Peyer's patch (tissue), 4 donors: ENCODE measurements around the gene GPC6. TPM values are rescaled to one million over a fixed set of nuclear protein-coding genes. Genes with fewer than 3 reads are reported as not detected.

Experiments
- DNase-seq, 3 donors: peaks; one replicate each; pipeline ENCODE4 v3.0.0-alpha.2; 2017 to 2019
- H3K27ac ChIP-seq, 4 donors: fragments of 200-600 bp; sonication (generic); one replicate each; pipeline ENCODE4 v1.5.1; 2016 to 2019
- H3K27me3 ChIP-seq, 2 donors: fragments of 200-600 bp; sonication (generic); one replicate each; pipeline ENCODE4 v1.5.1; 2019
- H3K36me3 ChIP-seq, 3 donors: fragments of 200-600 bp; sonication (generic); one replicate each; pipeline ENCODE4 v1.5.1; 2016 to 2019
- H3K4me1 ChIP-seq, 4 donors: fragments of 200-600 bp; sonication (generic); one replicate each; pipeline ENCODE4 v1.5.1; 2016 to 2019
- H3K4me3 ChIP-seq, 4 donors: fragments of 200-600 bp; sonication (generic); 1 replicate in 3 of 4; 2 replicates in 1 of 4; pipeline ENCODE4 v1.5.1; 2016 to 2019; ENCODE audit warnings: mild to moderate bottlenecking in 1 of 4
- H3K9me3 ChIP-seq, 4 donors: fragments of 200-600 bp; sonication (generic); one replicate each; pipeline ENCODE4 v1.5.1; 2016 to 2019; ENCODE audit warnings: mild to moderate bottlenecking in 1 of 4
- POLR2A ChIP-seq, 2 donors: fragments of 450-650 bp; IDR thresholded peaks; one replicate each; pipeline ENCODE4 v1.5.1; 2017; ENCODE audit warnings: antibody characterized with exemption in 2 of 2, mild to moderate bottlenecking in 2 of 2, moderate library complexity in 2 of 2
- total RNA-seq, 4 donors: library from RNA; depleted of rRNA; stranded (reverse); fragments of >200 nt; gene quantifications; one replicate each; pipeline ENCODE4 v1.1.0, GENCODE V29; 2016
- TF ChIP-seq, protein P1 (sequence below), 6 experiments: fragments of 450-650 bp in 4 of 6; fragments of 200-600 bp in 2 of 6; sonication (generic) in 1 of 6; IDR thresholded peaks; one replicate each; pipeline ENCODE4 v1.5.1; 2017 to 2019; ENCODE audit warnings: antibody characterized with exemption in 6 of 6, mild to moderate bottlenecking in 3 of 6, moderate library complexity in 1 of 6

Gene GPC6
- total RNA-seq, 4 donors from 2014 or later: 1.6 to 13.2 (median 2.6) TPM

DNA sequence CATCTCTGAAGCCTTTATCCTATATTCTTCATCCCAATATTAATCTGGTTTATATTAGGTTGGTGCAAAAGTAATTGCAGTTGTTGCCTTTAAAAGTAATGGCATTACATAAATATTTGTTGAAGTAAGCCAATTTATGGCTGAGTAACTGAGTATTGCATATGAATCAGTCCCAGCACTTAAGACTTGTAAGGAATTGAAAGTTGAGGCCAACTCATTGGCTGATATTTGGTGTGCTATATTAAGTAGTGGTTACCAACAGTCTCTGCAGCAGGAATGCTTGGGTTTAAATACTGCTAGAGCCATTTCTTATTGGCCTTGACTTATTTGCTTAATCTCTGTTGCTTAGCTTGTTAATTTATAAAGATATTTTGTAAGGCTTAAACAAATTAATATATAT lies 460.7 kb downstream of the GPC6 start:
- TF ChIP-seq, protein P1, sequence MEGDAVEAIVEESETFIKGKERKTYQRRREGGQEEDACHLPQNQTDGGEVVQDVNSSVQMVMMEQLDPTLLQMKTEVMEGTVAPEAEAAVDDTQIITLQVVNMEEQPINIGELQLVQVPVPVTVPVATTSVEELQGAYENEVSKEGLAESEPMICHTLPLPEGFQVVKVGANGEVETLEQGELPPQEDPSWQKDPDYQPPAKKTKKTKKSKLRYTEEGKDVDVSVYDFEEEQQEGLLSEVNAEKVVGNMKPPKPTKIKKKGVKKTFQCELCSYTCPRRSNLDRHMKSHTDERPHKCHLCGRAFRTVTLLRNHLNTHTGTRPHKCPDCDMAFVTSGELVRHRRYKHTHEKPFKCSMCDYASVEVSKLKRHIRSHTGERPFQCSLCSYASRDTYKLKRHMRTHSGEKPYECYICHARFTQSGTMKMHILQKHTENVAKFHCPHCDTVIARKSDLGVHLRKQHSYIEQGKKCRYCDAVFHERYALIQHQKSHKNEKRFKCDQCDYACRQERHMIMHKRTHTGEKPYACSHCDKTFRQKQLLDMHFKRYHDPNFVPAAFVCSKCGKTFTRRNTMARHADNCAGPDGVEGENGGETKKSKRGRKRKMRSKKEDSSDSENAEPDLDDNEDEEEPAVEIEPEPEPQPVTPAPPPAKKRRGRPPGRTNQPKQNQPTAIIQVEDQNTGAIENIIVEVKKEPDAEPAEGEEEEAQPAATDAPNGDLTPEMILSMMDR (IDR thresholded peaks at IDR 0.05): no peak
- TF ChIP-seq POLR2A (IDR thresholded peaks at IDR 0.05): no peak
- no peaks in the 10 kb centered on the region for H3K27me3 ChIP-seq
- no peak overlapping the region for H3K4me3 ChIP-seq
- H3K27ac ChIP-seq: no peak overlapping the region
- no peaks in the 10 kb centered on the region for H3K4me1 ChIP-seq
- no peaks in the 10 kb centered on the region for H3K36me3 ChIP-seq
- H3K9me3 ChIP-seq: no peaks in the 10 kb centered on the region
- no peak for DNase-seq

- Histone ChIP-seq H3K27ac (no peak overlapping the region), H3K4me3 (no peak overlapping the region), H3K36me3 (no peaks in the 10 kb centered on the region), H3K4me1 (no peaks in the 10 kb centered on the region), H3K27me3 (no peaks in the 10 kb centered on the region), H3K9me3 (no peaks in the 10 kb centered on the region)
- DNase-seq: no peak
- no peak for TF ChIP-seq POLR2A (IDR thresholded peaks at IDR 0.05)
- TF ChIP-seq, protein P1 (IDR thresholded peaks at IDR 0.05): no peak
These were observed 462.7 kb downstream of the GPC6 start for GRCh38 chr13:93689333-93689732.

DNA sequence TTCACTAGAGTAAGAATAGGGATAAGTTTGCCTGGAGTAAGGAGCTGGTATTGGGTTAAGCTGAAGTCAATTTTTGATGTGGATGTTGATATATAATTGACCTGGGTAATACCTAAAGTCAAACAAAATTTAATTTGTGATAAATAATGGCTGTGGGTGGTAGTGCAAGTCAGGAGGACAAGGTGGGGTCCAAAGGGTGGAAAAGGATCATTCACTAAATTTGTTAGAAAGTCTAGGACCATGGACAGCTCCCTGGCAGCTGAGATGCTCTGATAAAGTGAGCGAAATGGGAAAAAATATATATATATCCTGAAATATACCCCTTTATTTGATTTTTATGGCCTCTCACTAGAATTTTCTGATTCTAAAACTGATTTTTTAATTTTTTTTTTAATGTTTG lies 463.5 kb downstream of the GPC6 start:
- no peak for TF ChIP-seq POLR2A (IDR thresholded peaks at IDR 0.05)
- TF ChIP-seq, protein P1 (IDR thresholded peaks at IDR 0.05): no peak
- no peaks in the 10 kb centered on the region for H3K36me3 ChIP-seq
- no peaks in the 10 kb centered on the region for H3K27me3 ChIP-seq
- no peak for DNase-seq
- no peaks in the 10 kb centered on the region for H3K4me1 ChIP-seq
- H3K4me3 ChIP-seq: no peak overlapping the region
- no peaks in the 10 kb centered on the region for H3K9me3 ChIP-seq
- no peak overlapping the region for H3K27ac ChIP-seq

GRCh38 chr13:93698016-93698613 lies 471.5 kb downstream of the GPC6 start:
- H3K27ac ChIP-seq: no peak overlapping the region
- no peaks in the 10 kb centered on the region for H3K27me3 ChIP-seq
- H3K36me3 ChIP-seq: no peaks in the 10 kb centered on the region
- DNase-seq: no peak
- no peaks in the 10 kb centered on the region for H3K4me1 ChIP-seq
- H3K9me3 ChIP-seq: no peaks in the 10 kb centered on the region
- TF ChIP-seq POLR2A (IDR thresholded peaks at IDR 0.05): no peak
- TF ChIP-seq, protein P1 (IDR thresholded peaks at IDR 0.05): no peak
- H3K4me3 ChIP-seq: no peak overlapping the region

DNA sequence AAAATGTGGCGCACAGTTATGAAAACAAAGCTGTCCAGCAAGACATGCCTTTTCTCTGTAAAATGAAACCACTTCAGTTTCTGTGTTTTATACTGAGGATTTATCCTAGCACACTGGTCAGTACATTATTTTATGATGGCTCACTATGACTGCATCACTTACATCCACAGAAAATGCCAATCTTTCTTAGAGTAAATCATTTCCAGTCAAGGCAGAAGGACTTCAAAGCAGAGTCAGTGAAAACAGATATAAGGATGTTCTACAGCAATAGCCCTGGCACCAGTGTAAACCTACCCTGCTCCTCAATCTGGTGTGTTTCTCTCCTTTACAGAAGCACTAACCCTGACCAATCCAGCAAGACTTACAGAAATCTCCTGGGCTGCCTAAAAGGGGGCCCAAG lies 473.5 kb downstream of the GPC6 start:
- Histone ChIP-seq H3K4me3 (no peak overlapping the region), H3K36me3 (no peaks in the 10 kb centered on the region), H3K9me3 (no peaks in the 10 kb centered on the region), H3K27me3 (no peaks in the 10 kb centered on the region), H3K4me1 (no peaks in the 10 kb centered on the region), H3K27ac (no peak overlapping the region)
- TF ChIP-seq POLR2A (IDR thresholded peaks at IDR 0.05): no peak
- TF ChIP-seq, protein P1 (IDR thresholded peaks at IDR 0.05): no peak
- no peak for DNase-seq
